H54 (cell line): ENCODE data around the gene GPD1L.
"Not testable (repeated sequence)": the region's sequence is repeated elsewhere in the genome, so short reads cannot be mapped to it uniquely, and the experiment has no call there.

Source experiments
- DNase-seq: peaks from one replicate; pipeline ENCODE4 v3.0.0; 2011; ENCODE audit warnings: low spot score, mixed read lengths; ENCODE audit not compliant: insufficient read length
- FAIRE-seq: peaks from 3 replicates; lab custom pipeline; 2011; peaks lifted over from hg19 to GRCh38; lab: Jason Lieb, UNC
- POLR2A ChIP-seq: IDR thresholded peaks from 2 replicates; pipeline ENCODE4 v1.6.1; 2011; ENCODE audit warnings: low read depth, mild to moderate bottlenecking, low read length

Gene GPD1L

GRCh38 chr3:32172420-32172819, 66.0 kb downstream of the GPD1L start:
- no peak for TF ChIP-seq POLR2A
- DNase-seq = no peak
- FAIRE-seq = no peak

- DNase-seq (peak; percentile 56), FAIRE-seq (no peak)
- TF ChIP-seq POLR2A = no peak
These were observed 69.3 kb downstream of the GPD1L start for GRCh38 chr3:32175607-32176197.

DNA sequence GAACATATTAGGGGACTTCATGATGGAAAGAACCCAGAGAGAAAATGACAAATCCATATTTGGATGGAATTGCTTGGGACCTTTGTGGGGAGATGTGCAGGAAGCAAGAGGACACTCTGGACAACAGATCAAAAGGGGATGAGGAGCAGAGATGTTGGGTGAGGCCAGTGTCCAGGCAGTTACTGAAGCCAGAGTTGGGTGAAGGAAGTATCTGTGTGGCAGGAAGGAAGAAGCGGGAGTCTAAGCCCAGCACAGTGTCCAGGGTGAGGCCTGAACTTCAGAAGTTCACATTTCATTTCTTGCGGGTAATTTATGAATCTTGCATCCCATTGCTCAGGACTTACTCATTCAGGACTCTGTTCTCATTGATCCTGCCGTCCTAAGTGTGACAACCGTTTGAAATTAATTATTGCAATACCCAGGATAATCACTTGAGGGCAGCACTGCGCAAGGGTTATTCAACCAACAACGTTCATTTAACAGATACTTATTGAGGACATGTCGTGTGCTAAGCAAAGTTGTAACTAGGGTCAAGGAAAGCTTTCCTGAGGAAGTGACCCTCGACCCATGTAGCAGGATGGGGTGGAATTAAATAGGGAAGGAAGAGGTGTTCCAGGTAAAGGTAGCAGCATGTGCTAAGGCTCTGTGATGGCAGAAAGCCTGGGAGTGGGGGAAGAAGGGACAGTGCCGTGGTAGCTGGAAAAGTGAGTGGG, 70.7 kb downstream of the GPD1L start:
- DNase-seq (peak; percentile 11), FAIRE-seq (peak; percentile 94)
- TF ChIP-seq POLR2A = no peak

GRCh38 chr3:32177702-32178198, 71.3 kb downstream of the GPD1L start:
- peak; percentile 52 for DNase-seq
- FAIRE-seq = peak; percentile 94
- no peak for TF ChIP-seq POLR2A

GRCh38 chr3:32180141-32180784, 73.8 kb downstream of the GPD1L start:
- TF ChIP-seq POLR2A = no peak
- FAIRE-seq (no peak), DNase-seq (no peak)

GRCh38 chr3:32181365-32181764, 74.9 kb downstream of the GPD1L start:
- no peak for FAIRE-seq
- no peak for DNase-seq

DNA sequence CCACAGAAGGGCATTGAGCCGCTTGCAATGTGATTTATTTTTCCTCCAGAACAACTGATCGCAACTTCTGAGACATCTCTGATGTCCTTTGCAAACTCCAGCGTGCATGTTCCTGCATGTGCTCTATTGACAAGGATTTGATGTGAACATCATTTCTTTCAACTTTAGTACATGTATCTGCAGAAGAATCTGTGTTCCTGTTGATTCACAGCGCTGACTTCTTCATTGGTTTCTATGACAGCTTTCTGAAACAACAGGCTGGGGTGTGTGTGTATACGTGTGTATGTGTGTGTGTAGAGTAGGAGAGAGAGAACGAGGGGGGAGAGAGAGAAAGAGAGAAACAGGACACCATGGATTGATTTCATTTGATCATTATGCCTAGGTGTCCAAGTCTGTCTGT, 75.4 kb downstream of the GPD1L start:
- no peak for TF ChIP-seq POLR2A
- FAIRE-seq = no peak
- no peak for DNase-seq

More at GRCh38 chr3:32181365-32181764, 74.9 kb downstream of the GPD1L start:
- no peak for TF ChIP-seq POLR2A

DNA sequence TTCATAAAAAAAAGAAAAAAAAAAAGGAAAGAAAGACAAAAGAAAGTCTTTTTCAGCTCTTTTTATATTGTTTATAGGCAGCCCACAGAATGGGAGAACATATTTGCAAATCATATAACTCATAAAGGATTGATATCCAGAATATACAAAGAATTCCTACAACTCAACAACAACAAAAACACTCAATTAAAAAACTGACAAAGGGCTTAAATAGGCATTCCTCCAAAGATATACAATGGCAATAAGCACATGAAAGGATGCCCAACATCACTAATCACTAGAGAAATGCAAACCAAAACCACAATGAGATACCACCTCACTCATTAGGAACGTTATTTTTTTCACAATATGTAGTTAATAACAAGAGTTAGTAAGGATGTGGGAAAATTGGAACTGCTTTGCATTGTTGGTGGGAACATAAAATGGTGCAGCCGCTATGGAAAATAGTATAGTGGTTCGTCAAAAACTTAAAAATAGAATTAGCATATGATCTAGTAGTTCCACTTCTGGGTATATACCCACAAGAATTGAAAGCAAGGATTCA, 77.8 kb downstream of the GPD1L start:
- DNase-seq (no peak), FAIRE-seq (no peak)
- TF ChIP-seq POLR2A = no peak

- no peak for FAIRE-seq
- TF ChIP-seq POLR2A = no peak
- DNase-seq = no peak
These were observed 79.7 kb downstream of the GPD1L start for GRCh38 chr3:32186097-32186496.

GRCh38 chr3:32186876-32187275, 80.5 kb downstream of the GPD1L start:
- TF ChIP-seq POLR2A = no peak
- FAIRE-seq (no peak), DNase-seq (no peak)

DNA sequence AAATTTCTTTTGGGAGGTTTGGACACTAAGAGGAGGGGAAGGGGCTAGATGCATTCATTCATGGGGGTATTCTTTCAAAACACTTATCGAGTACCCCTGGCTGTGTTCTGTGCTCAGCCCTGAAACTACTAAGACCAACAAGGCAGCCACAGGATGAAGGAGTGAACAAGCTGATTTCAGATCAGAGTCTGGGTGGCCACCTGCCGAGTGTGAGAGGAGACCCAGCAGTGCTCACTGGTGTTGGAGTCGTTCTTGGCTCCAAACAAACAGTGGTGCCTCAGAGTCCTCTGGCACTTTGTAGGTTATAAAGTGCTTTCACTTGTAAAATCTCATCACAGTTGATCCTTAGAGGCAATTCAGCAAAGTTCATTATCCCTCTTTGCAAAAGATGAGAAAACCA, 83.3 kb downstream of the GPD1L start:
- DNase-seq (no peak), FAIRE-seq (no peak)
- TF ChIP-seq POLR2A = no peak

DNA sequence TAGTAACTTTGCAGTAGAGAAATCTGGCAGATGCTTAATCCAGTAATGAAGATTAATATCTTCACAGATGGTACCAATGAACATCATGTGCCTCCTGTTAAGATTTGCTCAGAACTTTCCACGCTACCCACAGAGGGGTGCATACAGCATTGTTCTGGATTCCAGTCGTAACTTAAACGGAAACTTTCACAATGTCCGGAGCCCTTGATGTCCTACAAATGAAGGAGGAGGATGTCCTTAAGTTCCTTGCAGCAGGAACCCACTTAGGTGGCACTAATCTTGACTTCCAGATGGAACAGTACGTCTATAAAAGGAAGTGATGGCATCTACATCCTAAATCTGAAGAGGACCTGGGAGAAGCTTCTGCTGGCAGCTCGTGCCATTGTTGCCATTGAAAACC, 84.1 kb downstream of the GPD1L start:
- not testable (repeated sequence) for FAIRE-seq, DNase-seq

- DNase-seq (no peak), FAIRE-seq (no peak)
- no peak for TF ChIP-seq POLR2A
These were observed 86.7 kb downstream of the GPD1L start for GRCh38 chr3:32193101-32193500.

GRCh38 chr3:32194653-32195052, 88.2 kb downstream of the GPD1L start:
- no peak for FAIRE-seq
- DNase-seq = no peak
- no peak for TF ChIP-seq POLR2A

GRCh38 chr3:32195995-32196540, 89.6 kb downstream of the GPD1L start:
- TF ChIP-seq POLR2A = no peak
- FAIRE-seq (no peak), DNase-seq (no peak)
